ENCODE results near the gene BIRC6. TPM values are rescaled to one million over a fixed set of nuclear protein-coding genes. Genes with fewer than 3 reads are reported as not detected.
"Not testable (repeated sequence)": the region's sequence is repeated elsewhere in the genome, so short reads cannot be mapped to it uniquely, and the experiment has no call there.

BIRC6 gene
- total RNA-seq, 3 donors from 2014 or later (not counting 1 experiment from before 2014, with no cell fraction given) = 190 to 225 (median 224) TPM

- intact Hi-C loops (cut with micrococcal nuclease) = no loop called here
- H3K27me3 ChIP-seq (ENCODE audit: control insufficient read depth, insufficient read depth, low read length) = no peaks in the 10 kb centered on the region
- WGBS (ENCODE audit: insufficient coverage) = 88% methylated on average over 2 of the region's 5 CpGs
- peaks cover 14 to 17% of the 10 kb centered on the region in 2 donors for H3K4me1 Mint-ChIP-seq
- no peak overlapping the region for H3K27ac ChIP-seq (ENCODE audit: low read length)
- H3K36me3 Mint-ChIP-seq = no peaks in the 10 kb centered on the region
- no peak overlapping the region for H3K27ac Mint-ChIP-seq
- H3K9me3 Mint-ChIP-seq = no peaks in the 10 kb centered on the region
- no peaks in the 10 kb centered on the region for H3K9me3 ChIP-seq (ENCODE audit: control insufficient read depth, insufficient read depth, low read length)
- no peak for TF ChIP-seq CTCF (IDR thresholded peaks at IDR 0.05)
- H3K4me1 ChIP-seq (ENCODE audit: control insufficient read depth, insufficient read depth, low read length) = peaks cover 16% of the 10 kb centered on the region
- H3K4me3 ChIP-seq (ENCODE audit: low read length) = no peak overlapping the region
- no peaks in the 10 kb centered on the region for H3K27me3 Mint-ChIP-seq (ENCODE audit: low read depth in 2 of 2)
- ATAC-seq (no peak), DNase-seq (no peak)
- H3K4me3 Mint-ChIP-seq = no peak overlapping the region
- peaks cover 41% of the 10 kb centered on the region for H3K36me3 ChIP-seq (ENCODE audit: control insufficient read depth, insufficient read depth, low read length)
Observed at GRCh38 chr2:32632089-32632488, 275.3 kb downstream of the BIRC6 start.

- Histone ChIP-seq H3K27ac (ENCODE audit: low read length) (no peak overlapping the region), H3K27me3 (ENCODE audit: control insufficient read depth, insufficient read depth, low read length) (no peaks in the 10 kb centered on the region), H3K36me3 (ENCODE audit: control insufficient read depth, insufficient read depth, low read length) (peaks cover 46% of the 10 kb centered on the region), H3K4me3 (ENCODE audit: low read length) (no peak overlapping the region), H3K4me1 (ENCODE audit: control insufficient read depth, insufficient read depth, low read length) (peaks cover 11% of the 10 kb centered on the region), H3K9me3 (ENCODE audit: control insufficient read depth, insufficient read depth, low read length) (no peaks in the 10 kb centered on the region)
- peaks cover 4 to 7% of the 10 kb centered on the region in 2 donors for H3K4me1 Mint-ChIP-seq
- ATAC-seq (no peak), DNase-seq (no peak)
- no peaks in the 10 kb centered on the region for H3K9me3 Mint-ChIP-seq
- intact Hi-C loops (cut with micrococcal nuclease) = no loop called here
- H3K36me3 Mint-ChIP-seq = no peaks in the 10 kb centered on the region
- no peaks in the 10 kb centered on the region for H3K27me3 Mint-ChIP-seq (ENCODE audit: low read depth in 2 of 2)
- H3K4me3 Mint-ChIP-seq = no peak overlapping the region
- 83% methylated on average over 1 of the region's 3 CpGs for WGBS (ENCODE audit: insufficient coverage)
- no peak for TF ChIP-seq CTCF (IDR thresholded peaks at IDR 0.05)
- no peak overlapping the region for H3K27ac Mint-ChIP-seq
Observed at GRCh38 chr2:32633040-32633439, 276.2 kb downstream of the BIRC6 start.

GRCh38 chr2:32638548-32638947 is 281.7 kb downstream of the BIRC6 start:
- 98% methylated on average over 5 of the region's 5 CpGs for WGBS (ENCODE audit: insufficient coverage)
- H3K4me1 Mint-ChIP-seq; H3K9me3 ChIP-seq (ENCODE audit: control insufficient read depth, insufficient read depth, low read length); H3K27ac Mint-ChIP-seq; H3K4me3 ChIP-seq (ENCODE audit: low read length); H3K27me3 ChIP-seq (ENCODE audit: control insufficient read depth, insufficient read depth, low read length); DNase-seq; H3K27ac ChIP-seq (ENCODE audit: low read length); H3K4me1 ChIP-seq (ENCODE audit: control insufficient read depth, insufficient read depth, low read length); intact Hi-C loops (cut with micrococcal nuclease); H3K36me3 Mint-ChIP-seq; H3K4me3 Mint-ChIP-seq; ATAC-seq; H3K27me3 Mint-ChIP-seq (ENCODE audit: low read depth in 2 of 2); H3K9me3 Mint-ChIP-seq: not testable (repeated sequence)
- H3K36me3 ChIP-seq (ENCODE audit: control insufficient read depth, insufficient read depth, low read length) = peaks cover 62% of the 10 kb centered on the region

GRCh38 chr2:32641180-32641579 is 284.4 kb downstream of the BIRC6 start:
- Mint-ChIP-seq H3K27me3 (ENCODE audit: low read depth in 2 of 2) (no peaks in the 10 kb centered on the region), H3K4me1 (no peaks in the 10 kb centered on the region), H3K36me3 (no peaks in the 10 kb centered on the region), H3K27ac (no peak overlapping the region), H3K9me3 (no peaks in the 10 kb centered on the region), H3K4me3 (no peak overlapping the region)
- ATAC-seq (no peak), DNase-seq (no peak)
- Histone ChIP-seq H3K4me3 (ENCODE audit: low read length) (no peak overlapping the region), H3K27ac (ENCODE audit: low read length) (no peak overlapping the region), H3K36me3 (ENCODE audit: control insufficient read depth, insufficient read depth, low read length) (peaks cover 51% of the 10 kb centered on the region), H3K4me1 (ENCODE audit: control insufficient read depth, insufficient read depth, low read length) (no peaks in the 10 kb centered on the region), H3K9me3 (ENCODE audit: control insufficient read depth, insufficient read depth, low read length) (no peaks in the 10 kb centered on the region), H3K27me3 (ENCODE audit: control insufficient read depth, insufficient read depth, low read length) (no peaks in the 10 kb centered on the region)
- intact Hi-C loops (cut with micrococcal nuclease) = no loop called here
- no peak for TF ChIP-seq CTCF (IDR thresholded peaks at IDR 0.05)
- 99% methylated on average over 5 of the region's 5 CpGs for WGBS (ENCODE audit: insufficient coverage)

Measured in natural killer cell (primary cell).